A549 treated with CpdA at 1 μM for 4 hours (cell line): ENCODE measurements around the gene SPINK4. TPM values are rescaled to one million over a fixed set of nuclear protein-coding genes. Genes with fewer than 3 reads are reported as not detected.

Experiments used
- total RNA-seq: library from RNA; stranded (reverse); fragments of 200-300 nt; extraction: Qiagen RNA extraction; gene quantifications from 5 replicates; pipeline ENCODE4 v1.2.3, GENCODE V29; 2022; ENCODE audit warnings: low read depth

The SPINK4 gene, protein sequence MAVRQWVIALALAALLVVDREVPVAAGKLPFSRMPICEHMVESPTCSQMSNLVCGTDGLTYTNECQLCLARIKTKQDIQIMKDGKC
- total RNA-seq, result not detected in 5 replicates

DNA sequence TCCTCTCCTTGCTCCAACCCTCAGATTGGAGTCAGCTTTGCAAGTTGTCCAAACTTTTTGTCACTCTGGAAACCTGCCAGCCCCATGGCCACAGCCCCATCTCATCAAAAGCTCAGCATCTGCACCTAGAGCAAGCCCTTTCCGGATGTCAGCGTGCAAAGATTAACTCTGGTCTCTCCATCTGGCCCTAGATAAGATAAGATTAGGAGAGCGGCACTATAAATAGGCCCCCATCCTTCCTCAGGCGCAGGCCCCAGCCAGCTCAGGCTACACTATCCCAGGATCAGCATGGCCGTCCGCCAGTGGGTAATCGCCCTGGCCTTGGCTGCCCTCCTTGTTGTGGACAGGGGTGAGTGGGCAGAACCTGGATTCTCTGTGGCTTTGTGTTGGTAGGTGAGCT lies at the start of gene SPINK4:
SPINK4 (plus strand) TSS at position 247 of the 400 bp plus-strand sequence; CDS start at position 289, 42 bp downstream.

DNA sequence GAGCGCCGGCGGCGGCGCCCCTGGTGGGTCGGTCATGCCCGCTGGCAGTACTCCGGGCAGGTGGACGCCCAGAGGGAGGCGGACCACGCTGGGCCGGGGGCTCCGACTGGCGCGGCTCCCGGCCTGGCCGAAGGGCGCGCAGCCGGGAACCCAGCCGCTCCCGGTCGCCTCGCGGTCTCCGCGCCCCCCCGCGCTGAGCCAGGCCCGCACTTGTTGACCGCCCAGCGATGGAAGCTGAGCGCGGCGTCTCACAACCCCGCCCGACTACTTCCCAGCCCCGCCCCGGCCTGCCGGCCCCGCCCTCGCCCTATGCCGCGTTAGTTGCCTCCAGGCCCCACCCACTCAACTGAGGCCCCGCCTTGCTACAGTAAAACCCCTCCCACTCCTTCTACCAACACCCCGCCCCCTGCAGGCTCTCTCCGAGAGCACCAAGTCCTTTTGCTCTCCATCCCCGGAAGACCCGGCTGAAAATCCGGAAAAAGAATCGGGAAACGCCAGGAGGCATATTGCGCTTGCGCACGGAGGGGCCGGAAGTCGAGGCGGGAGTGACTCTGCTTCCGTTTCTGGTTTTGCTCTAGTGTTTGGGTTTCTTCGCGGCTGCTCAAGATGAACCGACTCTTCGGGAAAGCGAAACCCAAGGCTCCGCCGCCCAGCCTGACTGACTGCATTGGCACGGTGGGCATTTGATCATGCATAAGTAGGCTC lies 24.7 kb downstream of the SPINK4 start, which contains the start of the genes BAG1 and CHMP5:
BAG1 (minus strand) TSS at position 236 of the 705 bp plus-strand sequence.
CHMP5 (plus strand) TSS at position 577 of the 705 bp plus-strand sequence; CDS start at position 607, 30 bp downstream.

DNA sequence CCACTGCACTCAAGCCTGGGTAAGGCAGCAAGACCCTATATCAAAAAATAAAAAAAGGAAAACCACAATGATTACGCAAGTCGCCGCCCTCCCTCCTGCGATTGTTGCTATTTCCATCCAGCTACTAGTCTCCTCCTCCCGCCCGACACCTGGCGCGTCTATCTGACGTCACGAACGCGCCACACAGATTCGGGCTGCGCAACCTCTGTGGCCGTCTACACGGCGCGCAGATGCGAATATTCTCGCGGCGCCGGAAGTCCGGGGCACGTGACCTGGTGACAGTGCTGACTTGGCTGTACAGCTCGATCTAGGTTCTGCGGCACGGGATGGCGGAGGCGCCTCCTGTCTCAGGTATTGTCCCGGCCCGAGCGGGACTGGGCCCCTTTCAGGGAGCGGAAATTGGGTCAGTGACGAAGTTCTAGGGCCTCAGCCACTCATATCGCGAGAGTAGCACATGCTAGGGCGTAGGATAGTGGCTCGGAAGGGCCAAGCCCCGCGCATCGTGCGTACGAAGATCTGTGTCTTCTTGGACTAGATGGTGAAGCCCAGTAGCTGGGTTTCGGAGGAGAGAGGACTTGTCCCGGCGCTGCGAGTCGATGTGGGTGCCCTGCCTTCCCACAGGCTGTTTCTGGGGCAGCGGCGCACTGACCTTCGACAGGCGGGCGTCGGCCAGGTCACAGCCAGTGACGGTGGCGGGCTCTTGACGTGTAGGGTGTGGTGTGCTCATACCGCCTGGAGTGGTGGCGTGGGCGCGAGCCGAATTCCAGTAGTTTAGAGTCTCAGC lies 50.5 kb downstream of the SPINK4 start, which contains the start of gene NFX1:
NFX1 (plus strand) TSS at position 270 of the 784 bp plus-strand sequence; CDS start at position 327, 57 bp downstream.

Other genes with a start within 250 kb of the SPINK4 start
- gene APTX, start 238.5 kb upstream of the SPINK4 start, total RNA-seq, result 39.9 to 52.6 TPM (median 42.4 TPM) in 5 replicates
- 277 to 331 TPM (median 302 TPM) in 5 replicates for gene DNAJA1, start 214.9 kb upstream of the SPINK4 start, total RNA-seq
- 19.6 to 23.6 TPM (median 20.2 TPM) in 5 replicates for gene SMU1, start 163.5 kb upstream of the SPINK4 start, total RNA-seq
- 140 to 180 TPM (median 163 TPM) in 5 replicates for gene B4GALT1, start 72.8 kb upstream of the SPINK4 start, total RNA-seq
- gene BAG1, start 24.5 kb downstream of the SPINK4 start, total RNA-seq, result 134 to 164 TPM (median 143 TPM) in 5 replicates
- 72.5 to 90.6 TPM (median 83.3 TPM) in 5 replicates for gene CHMP5, start 24.9 kb downstream of the SPINK4 start, total RNA-seq
- 25.9 to 28.9 TPM (median 27.3 TPM) in 5 replicates for gene NFX1, start 50.3 kb downstream of the SPINK4 start, total RNA-seq
- gene AQP7, start 162.4 kb downstream of the SPINK4 start, total RNA-seq, result 0.19 to 0.49 TPM (median 0.24 TPM) in 5 replicates
- gene AQP3, start 207.4 kb downstream of the SPINK4 start, total RNA-seq, result 9.5 to 17.4 TPM (median 13.3 TPM) in 5 replicates
- 57.8 to 69.5 TPM (median 64.7 TPM) in 5 replicates for gene NOL6, start 233.8 kb downstream of the SPINK4 start, total RNA-seq